GM12892 (cell line): ENCODE data around the gene PDIK1L.

Experiments
- POLR2A ChIP-seq: IDR thresholded peaks from 2 replicates; pipeline ENCODE4 v1.6.1; 2011; ENCODE audit warnings: low read depth, low read length, control low read depth
- POLR2AphosphoS5 ChIP-seq: IDR thresholded peaks from 2 replicates; pipeline ENCODE4 v1.6.1; 2011; ENCODE audit warnings: low read depth, low read length, control low read depth

GRCh38 chr1:26130695-26131094 is 19.1 kb downstream of the PDIK1L start:
- TF ChIP-seq POLR2A (no peak), POLR2AphosphoS5 (no peak)
